Measurements from ENCODE around the gene TNFAIP8L2. TPM values are rescaled to one million over a fixed set of nuclear protein-coding genes. Genes with fewer than 3 reads are reported as not detected.

Gene TNFAIP8L2
- total RNA-seq, 1 experiment from 2014 or later, result not detected

Other genes with a start within 250 kb of the TNFAIP8L2 start
- 35.4 and 42.4 TPM in 2 replicates for gene SETDB1, start 230.3 kb upstream of the TNFAIP8L2 start, total RNA-seq (2014; rRNA removed)
- 176 TPM in 2 replicates for gene CERS2, start 181.8 kb upstream of the TNFAIP8L2 start, total RNA-seq (2014; rRNA removed)
- 0.18 and 0.75 TPM in 2 replicates for gene ANXA9, start 174.4 kb upstream of the TNFAIP8L2 start, total RNA-seq (2014; rRNA removed)
- gene MINDY1, start 149.7 kb upstream of the TNFAIP8L2 start, total RNA-seq (2014; rRNA removed), result 6.3 and 7.8 TPM in 2 replicates
- 19.4 and 20.3 TPM in 2 replicates for gene PRUNE1, start 148.2 kb upstream of the TNFAIP8L2 start, total RNA-seq (2014; rRNA removed)
- gene BNIPL, start 120.1 kb upstream of the TNFAIP8L2 start, total RNA-seq (2014; rRNA removed), result 0.51 and 2.4 TPM in 2 replicates
- gene C1orf56, start 108.9 kb upstream of the TNFAIP8L2 start, total RNA-seq (2014; rRNA removed), result 2.8 and 3.8 TPM in 2 replicates
- gene CDC42SE1, start 97.0 kb upstream of the TNFAIP8L2 start, total RNA-seq (2014; rRNA removed), result 60.8 and 61.4 TPM in 2 replicates
- 12.3 and 14.1 TPM in 2 replicates for gene MLLT11, start 96.3 kb upstream of the TNFAIP8L2 start, total RNA-seq (2014; rRNA removed)
- gene GABPB2, start 85.9 kb upstream of the TNFAIP8L2 start, total RNA-seq (2014; rRNA removed), result 6.4 and 6.9 TPM in 2 replicates
- 2.0 and 2.8 TPM in 2 replicates for gene SEMA6C, start 10.0 kb upstream of the TNFAIP8L2 start, total RNA-seq (2014; rRNA removed)
- gene LYSMD1, start 9.3 kb downstream of the TNFAIP8L2 start, total RNA-seq (2014; rRNA removed), result 6.3 and 7.5 TPM in 2 replicates
- gene SCNM1, start 9.5 kb downstream of the TNFAIP8L2 start, total RNA-seq (2014; rRNA removed), result 80.3 and 82.4 TPM in 2 replicates
- 1.8 and 2.7 TPM in 2 replicates for gene TMOD4, start 19.3 kb downstream of the TNFAIP8L2 start, total RNA-seq (2014; rRNA removed)
- 75.1 and 94.7 TPM in 2 replicates for gene VPS72, start 33.5 kb downstream of the TNFAIP8L2 start, total RNA-seq (2014; rRNA removed)
- 63.3 and 78.3 TPM in 2 replicates for gene PIP5K1A, start 41.9 kb downstream of the TNFAIP8L2 start, total RNA-seq (2014; rRNA removed)
- gene PSMD4, start 98.1 kb downstream of the TNFAIP8L2 start, total RNA-seq (2014; rRNA removed), result 404 and 469 TPM in 2 replicates
- gene ZNF687, start 125.7 kb downstream of the TNFAIP8L2 start, total RNA-seq (2014; rRNA removed), result 24.6 and 30.3 TPM in 2 replicates
- gene PI4KB, start 170.8 kb downstream of the TNFAIP8L2 start, total RNA-seq (2014; rRNA removed), result 75.6 and 99.5 TPM in 2 replicates
- gene RFX5, start 190.6 kb downstream of the TNFAIP8L2 start, total RNA-seq (2014; rRNA removed), result 34.1 and 41.0 TPM in 2 replicates
- 29.8 and 73.5 TPM in 2 replicates for gene SELENBP1, start 216.1 kb downstream of the TNFAIP8L2 start, total RNA-seq (2014; rRNA removed)
- gene PSMB4, start 242.9 kb downstream of the TNFAIP8L2 start, total RNA-seq (2014; rRNA removed), result 734 and 818 TPM in 2 replicates

All from PC-3 (cell line).